ENCODE results near the gene PDE6C.

Gene PDE6C

DNA sequence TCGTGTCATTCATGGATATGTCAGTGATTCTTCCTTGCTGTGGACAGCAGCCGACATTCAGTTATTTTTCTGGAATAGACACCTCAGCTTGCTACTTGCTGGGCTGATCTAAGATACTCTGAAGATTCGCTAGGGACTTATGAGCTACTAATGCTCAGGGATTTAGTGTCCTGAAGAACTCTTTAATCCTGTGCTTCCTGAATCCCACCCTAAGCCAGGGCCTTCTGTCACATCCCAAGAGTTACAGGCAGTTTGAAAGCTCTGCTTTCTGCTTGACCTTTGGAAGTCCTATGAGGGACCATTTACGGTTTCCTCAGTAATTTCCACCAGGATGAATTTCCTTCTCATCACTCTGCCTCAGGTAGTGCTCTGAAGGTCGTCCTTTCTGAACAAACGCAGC is at the start of gene PDE6C:
Gene PDE6C (plus strand): TSS at position 227 of the 400 bp plus-strand sequence. CDS start 189 bp downstream, outside the sequence.
- DNase-seq (ENCODE audit: low read depth): no peak

GRCh38 chr10:93565446-93565845 is 46.9 kb upstream of the PDE6C start:
- DNase-seq (ENCODE audit: low read depth): no peak

DNA sequence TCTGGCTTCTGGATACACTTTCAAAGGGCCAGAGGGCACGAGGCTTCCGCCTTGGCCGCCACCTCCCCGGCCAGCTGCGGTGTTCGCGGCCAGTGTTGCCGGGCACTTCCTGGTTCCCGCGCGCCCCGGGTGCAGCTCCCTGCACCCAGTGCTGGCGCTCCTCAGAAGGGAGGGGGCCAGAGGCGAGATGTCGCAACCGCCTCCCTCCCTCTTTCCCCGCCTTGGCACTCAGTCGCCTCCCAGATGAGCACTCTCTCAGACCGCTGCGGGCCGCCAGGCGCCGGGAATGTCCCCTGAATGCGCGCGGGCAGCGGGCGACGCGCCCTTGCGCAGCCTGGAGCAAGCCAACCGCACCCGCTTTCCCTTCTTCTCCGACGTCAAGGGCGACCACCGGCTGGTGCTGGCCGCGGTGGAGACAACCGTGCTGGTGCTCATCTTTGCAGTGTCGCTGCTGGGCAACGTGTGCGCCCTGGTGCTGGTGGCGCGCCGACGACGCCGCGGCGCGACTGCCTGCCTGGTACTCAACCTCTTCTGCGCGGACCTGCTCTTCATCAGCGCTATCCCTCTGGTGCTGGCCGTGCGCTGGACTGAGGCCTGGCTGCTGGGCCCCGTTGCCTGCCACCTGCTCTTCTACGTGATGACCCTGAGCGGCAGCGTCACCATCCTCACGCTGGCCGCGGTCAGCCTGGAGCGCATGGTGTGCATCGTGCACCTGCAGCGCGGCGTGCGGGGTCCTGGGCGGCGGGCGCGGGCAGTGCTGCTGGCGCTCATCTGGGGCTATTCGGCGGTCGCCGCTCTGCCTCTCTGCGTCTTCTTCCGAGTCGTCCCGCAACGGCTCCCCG is 45.7 kb upstream of the PDE6C start, which contains the start of gene FFAR4:
Gene FFAR4 (plus strand): TSS at position 231 of the 842 bp plus-strand sequence. CDS start 56 bp downstream, at position 287.
- no peak for DNase-seq (ENCODE audit: low read depth)

- no peak for DNase-seq (ENCODE audit: low read depth)
Measured at GRCh38 chr10:93567277-93568104, 44.8 kb upstream of the PDE6C start.

GRCh38 chr10:93568105-93568390 is 44.3 kb upstream of the PDE6C start:
- no peak for DNase-seq (ENCODE audit: low read depth)

DNA sequence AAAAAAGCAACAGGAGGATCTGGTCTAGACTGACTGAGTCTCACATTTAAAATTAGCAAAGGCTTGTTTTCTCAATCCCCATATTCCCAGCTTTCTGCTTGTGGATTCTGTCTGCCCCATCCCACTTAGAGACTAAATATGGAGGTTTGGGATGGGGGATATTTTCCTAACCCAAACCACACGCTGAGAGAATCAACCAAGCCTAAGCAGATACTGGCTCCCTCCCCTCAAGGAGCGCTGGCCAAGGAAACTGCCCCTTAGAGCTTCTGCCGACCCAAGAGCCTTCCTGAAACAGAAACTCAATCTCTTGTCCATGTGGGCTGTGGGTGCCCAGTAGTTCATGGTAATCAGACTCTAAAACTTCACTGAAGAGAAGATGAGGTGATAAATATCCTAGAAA is 42.0 kb upstream of the PDE6C start:
- no peak for DNase-seq (ENCODE audit: low read depth)

DNA sequence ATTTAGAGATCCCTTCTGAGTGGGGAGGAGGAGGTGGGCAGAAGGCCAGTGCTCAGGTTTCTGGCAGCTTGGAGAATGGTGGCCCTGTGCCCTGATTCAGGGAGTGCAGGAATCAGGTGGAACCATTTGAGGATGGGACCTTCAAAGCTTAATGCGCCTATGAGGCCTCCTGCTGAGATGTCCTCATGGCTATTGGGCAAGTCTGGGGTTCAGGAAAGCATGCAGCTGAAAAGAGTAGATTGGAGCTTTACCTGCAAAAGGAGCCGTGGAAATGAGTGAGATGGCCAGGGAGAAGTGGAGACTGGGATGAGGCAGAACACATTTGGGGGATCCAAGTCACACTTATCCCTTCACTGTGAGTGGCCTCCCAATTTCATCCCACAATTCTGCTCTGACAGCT is 39.7 kb upstream of the PDE6C start:
- no peak for DNase-seq (ENCODE audit: low read depth)

DNA sequence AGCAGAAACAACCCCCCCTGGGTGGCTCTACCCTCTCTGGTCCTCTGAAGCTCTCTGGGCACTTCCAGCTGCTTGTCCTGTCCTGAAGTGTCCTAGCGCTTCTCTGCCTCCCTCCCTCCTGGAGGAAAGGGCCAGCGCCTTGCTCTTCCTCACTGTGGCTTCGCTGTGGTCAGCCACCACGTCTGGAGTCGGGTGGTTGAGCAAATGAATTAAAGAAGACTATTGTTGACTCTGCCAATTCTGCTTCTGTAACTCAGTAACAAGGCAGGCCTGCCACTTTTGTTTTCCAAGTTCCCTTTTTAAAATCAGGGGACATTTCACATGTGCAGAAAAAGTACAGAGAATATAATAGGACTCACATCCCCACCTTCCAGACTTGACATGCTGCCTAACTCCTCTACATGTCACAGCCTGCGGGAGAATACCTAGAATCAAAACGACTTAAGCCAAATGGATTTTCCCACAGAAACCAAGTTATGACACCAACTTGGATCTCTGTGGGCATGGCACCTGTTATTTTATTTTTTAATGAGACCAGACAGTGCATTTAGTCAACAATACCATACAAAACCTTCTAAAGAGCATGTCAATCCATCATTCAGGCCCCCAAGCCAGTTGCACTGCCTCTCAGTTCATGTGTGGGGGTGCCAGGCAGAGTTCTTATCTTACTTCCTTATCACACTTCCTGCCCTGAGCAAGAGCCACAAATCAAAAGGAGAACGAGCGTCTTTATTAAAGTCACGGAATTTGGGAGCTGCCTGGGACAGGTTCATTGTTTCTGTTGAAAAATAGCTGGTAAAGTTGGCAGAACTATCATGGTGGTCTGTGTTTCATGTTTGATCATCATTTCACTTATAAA is 39.1 kb upstream of the PDE6C start:
- no peak for DNase-seq (ENCODE audit: low read depth)

GRCh38 chr10:93573924-93574323 is 38.4 kb upstream of the PDE6C start:
- DNase-seq (ENCODE audit: low read depth): no peak

DNA sequence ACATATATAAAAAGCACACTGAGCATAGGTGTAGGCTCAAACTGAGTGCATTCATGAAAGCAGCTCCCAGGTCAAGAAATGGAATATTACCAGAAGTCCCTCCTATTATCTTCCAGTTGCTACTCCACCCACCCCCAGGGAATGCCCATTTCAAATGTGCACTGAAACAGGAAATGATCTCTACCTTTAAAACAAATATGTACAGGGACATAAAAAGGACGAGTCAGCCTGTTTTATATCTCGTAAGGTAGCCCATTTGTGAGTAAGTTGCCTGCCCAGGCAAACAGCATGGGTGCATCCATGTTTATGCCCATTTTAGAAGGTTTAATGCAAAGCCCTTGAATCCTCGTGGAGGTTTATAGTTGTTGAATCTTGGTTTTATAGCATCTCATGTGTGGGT is 35.4 kb upstream of the PDE6C start:
- DNase-seq (ENCODE audit: low read depth): no peak

DNA sequence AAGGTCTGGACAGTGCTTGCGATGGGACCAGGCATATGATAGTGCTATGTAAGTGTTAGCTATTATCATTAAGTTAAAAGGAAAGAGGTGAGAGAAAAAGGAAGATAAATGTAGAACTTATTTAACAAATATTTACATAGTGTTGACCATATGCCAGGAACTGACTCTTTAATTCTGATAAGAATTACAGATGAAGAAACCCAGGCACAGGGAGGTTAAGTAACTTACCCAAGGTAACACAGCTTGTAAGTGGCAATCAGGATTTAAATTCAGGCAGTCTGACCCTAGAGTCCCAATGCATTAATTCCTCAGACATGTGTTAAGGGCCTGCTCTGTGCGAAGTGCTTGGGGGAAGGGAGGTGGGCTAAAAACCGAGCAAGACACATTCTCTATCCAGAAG is 34.8 kb upstream of the PDE6C start:
- DNase-seq (ENCODE audit: low read depth): no peak

GRCh38 chr10:93579089-93579488 is 33.2 kb upstream of the PDE6C start:
- no peak for DNase-seq (ENCODE audit: low read depth)

GRCh38 chr10:93579985-93580711 is 32.2 kb upstream of the PDE6C start:
- no peak for DNase-seq (ENCODE audit: low read depth)

- DNase-seq (ENCODE audit: low read depth): no peak
Measured at GRCh38 chr10:93580828-93581227, 31.5 kb upstream of the PDE6C start.

GRCh38 chr10:93584445-93584844 is 27.9 kb upstream of the PDE6C start:
- DNase-seq (ENCODE audit: low read depth): no peak

- no peak for DNase-seq (ENCODE audit: low read depth)
Measured at GRCh38 chr10:93589648-93590562, 22.4 kb upstream of the PDE6C start.

- DNase-seq (ENCODE audit: low read depth): no peak
Measured at GRCh38 chr10:93590638-93591037, 21.7 kb upstream of the PDE6C start.

DNA sequence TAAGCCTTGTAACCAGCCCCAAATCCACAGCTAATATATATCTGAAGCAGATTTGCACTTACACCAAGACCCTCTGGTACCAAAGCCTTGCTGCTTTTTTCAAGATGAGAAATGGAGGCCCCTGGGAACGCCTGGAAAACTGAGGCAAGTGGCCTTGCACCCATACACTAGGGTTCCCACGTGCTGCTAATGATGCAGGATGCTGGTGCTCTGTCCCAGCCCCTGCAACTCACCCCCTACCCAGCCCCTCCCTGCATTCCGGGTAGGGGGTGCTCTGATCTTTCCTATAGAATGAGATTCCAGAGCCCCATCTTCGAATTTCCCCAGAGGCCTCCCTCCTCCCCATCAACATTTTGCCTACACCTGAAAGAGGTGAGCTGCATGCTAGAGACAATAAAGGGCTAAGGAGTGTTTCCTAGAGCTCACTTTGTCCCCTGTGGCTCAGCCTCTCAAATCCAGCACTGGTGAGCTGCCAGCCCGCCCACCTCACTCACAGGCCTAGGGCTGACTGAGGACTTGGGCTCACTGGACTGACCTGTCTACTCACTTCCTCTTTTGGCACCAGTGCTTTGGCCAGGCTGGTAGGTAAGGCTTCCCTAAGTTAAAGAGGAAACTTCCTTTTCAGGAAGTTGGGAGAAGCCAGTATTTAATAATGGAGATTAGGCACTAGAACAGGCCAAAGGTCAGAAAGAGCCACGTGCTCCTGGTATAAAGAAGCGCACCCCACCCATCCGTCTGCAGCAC is 21.1 kb upstream of the PDE6C start:
- DNase-seq (ENCODE audit: low read depth): no peak

DNA sequence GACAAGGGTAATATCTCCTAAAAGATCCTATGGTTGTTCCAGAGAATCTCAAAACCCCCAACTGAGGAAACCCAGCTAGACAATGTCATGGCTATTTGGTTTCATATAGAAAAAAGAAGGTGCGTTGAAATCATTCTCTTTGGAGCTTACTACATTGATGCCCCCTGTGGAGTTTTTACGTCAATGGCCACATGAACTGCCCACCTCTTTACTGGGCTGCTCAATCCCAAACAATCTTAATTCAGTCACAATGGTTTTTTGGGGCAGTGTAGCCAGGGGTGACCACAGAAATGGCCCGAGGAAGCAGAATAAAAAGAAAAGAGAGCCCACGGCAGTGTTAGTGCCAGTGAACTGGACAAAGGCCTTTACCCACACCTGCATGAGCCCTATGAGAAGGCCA is 19.1 kb upstream of the PDE6C start:
- DNase-seq (ENCODE audit: low read depth): no peak

DNA sequence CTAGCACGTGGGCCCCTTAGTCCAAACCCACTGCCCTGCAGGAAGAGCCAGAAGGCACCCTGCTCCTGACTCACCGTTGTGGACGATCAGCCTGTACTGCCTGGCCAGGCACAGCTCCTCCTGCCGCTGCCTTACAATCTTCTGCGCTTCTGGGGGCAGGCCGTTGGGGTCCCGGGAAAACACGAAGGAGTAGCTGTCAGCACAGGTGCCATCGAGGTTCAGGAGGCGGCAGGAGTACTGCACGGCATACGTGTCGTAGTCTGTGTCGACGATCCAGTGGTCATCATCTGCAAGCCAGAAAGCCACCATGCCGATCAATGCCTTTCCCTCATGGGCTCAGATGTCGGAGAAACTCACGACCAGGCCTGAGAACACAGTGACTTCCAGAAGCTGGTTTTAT is 18.6 kb upstream of the PDE6C start:
- no peak for DNase-seq (ENCODE audit: low read depth)

Measured in activated T-cell treated with anti-CD3 and anti-CD28 coated beads for 1 hour (primary cell).